ENCODE data around the gene OR51D1. TPM values are rescaled to one million over a fixed set of nuclear protein-coding genes. Genes with fewer than 3 reads are reported as not detected.

The OR51D1 gene
- total RNA-seq, 2 experiments from 2014 or later: not detected

DNA sequence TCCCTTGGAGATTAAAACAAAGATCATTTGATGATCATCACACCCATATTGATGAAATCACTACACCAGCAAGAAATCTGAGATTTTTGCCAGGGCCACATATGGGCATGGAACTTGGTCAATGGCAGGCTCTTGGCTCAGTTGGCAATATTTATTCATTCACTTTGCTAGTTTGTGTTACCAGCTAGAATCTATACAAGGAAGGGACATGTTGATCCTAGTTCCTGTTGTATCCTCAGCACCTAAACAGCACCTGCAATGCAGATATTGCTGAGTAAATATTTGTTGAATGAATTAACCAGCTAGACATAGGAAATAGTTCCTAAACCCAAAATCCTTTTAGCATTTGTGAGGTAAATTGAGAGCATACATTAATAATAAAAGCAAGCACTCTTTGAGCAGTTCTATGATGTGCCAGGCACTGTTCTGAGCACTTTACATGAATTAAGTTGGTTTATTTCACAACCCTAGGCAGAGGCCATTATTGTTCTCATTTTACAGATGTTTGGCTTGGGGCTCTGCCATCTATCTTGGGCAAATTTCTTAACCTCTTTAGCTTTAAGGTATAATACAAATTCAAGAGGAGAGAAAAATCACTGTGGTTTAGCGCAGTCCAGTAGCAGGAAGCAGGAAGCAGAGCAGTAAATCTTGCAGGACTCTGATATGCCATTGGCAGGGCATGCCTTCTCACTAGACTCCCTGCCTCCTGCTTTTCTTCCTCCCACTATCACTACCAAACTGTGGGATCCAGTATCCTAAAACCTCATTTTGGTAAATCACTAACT lies 30.9 kb upstream of the OR51D1 start:
- no peak for TF ChIP-seq CTCF (IDR thresholded peaks at IDR 0.05)
- intact Hi-C loops (cut with micrococcal nuclease): no loop called here
- H3K27ac Mint-ChIP-seq: no peak overlapping the region
- peaks cover 37% of the 10 kb centered on the region for H3K4me1 Mint-ChIP-seq (ENCODE audit: low read depth)
- no peaks in the 10 kb centered on the region for H3K36me3 Mint-ChIP-seq (ENCODE audit: low read depth)
- DNase-seq (no peak), ATAC-seq (no peak)
- ChIA-PET POLR2A (interaction anchor here (0.6 to 1.7 kb wide), 2 partner anchors 15 to 1235 kb away, joined by 3 to 4 read pairs; no protein-coding TSS in a partner anchor), CTCF (interaction anchor here (1.1 to 4.2 kb wide), 4 partner anchors 31 to 419 kb away, joined by 3 to 17 read pairs (median 4); partner anchors contain the start of genes OR51D1 and TRIM21)
- peak overlapping the region; percentile 90 for H3K4me3 Mint-ChIP-seq
- H3K9me3 Mint-ChIP-seq: peaks cover 2% of the 10 kb centered on the region
- H3K27me3 Mint-ChIP-seq: no peaks in the 10 kb centered on the region

DNA sequence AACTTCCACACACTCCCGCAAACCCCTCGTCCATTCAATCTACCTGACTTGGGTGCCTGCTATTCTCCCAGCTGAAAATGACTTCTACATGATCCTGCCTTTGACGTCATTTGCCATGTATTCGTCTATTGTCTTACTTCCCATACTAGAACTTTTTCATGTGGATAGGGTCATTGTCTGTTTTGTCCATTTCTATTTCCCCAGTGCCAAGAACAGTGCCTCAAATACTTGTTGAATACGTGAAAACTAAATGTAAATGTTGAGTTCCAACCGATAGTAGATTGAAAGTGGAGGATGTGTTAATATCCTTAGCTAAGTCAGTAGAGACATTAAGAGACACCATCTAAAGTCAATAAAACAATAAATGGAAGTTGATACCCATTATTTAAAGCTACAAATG lies 30.2 kb upstream of the OR51D1 start:
- H3K4me3 Mint-ChIP-seq: peak overlapping the region; percentile 90
- H3K36me3 Mint-ChIP-seq (ENCODE audit: low read depth): no peaks in the 10 kb centered on the region
- peaks cover 37% of the 10 kb centered on the region for H3K4me1 Mint-ChIP-seq (ENCODE audit: low read depth)
- no peak for DNase-seq
- TF ChIP-seq CTCF (IDR thresholded peaks at IDR 0.05): no peak
- CTCF ChIA-PET: interaction anchor here (1.1 to 4.2 kb wide), 5 partner anchors 30 to 421 kb away, joined by 3 to 17 read pairs (median 3); partner anchors contain the start of genes OR51D1 and TRIM21
- POLR2A ChIA-PET: interaction anchor here (0.5 to 1.7 kb wide), 2 partner anchors 15 to 1914 kb away, joined by 3 to 4 read pairs; no protein-coding TSS in a partner anchor
- peak overlapping the region; percentile 89 for H3K27ac Mint-ChIP-seq
- no peaks in the 10 kb centered on the region for H3K27me3 Mint-ChIP-seq
- intact Hi-C loops (cut with micrococcal nuclease): no loop called here
- ATAC-seq: no peak
- H3K9me3 Mint-ChIP-seq: peaks cover 2% of the 10 kb centered on the region

- Mint-ChIP-seq H3K27ac (peak within 1 kb of the TSS; percentile 90), H3K4me3 (peak within 1 kb of the TSS; percentile 90), H3K36me3 (ENCODE audit: low read depth) (no peaks in the 10 kb centered on the region), H3K9me3 (peaks cover 2% of the 10 kb centered on the region), H3K27me3 (no peaks in the 10 kb centered on the region), H3K4me1 (ENCODE audit: low read depth) (peaks cover 37% of the 10 kb centered on the region)
- TF ChIP-seq CTCF (IDR thresholded peaks at IDR 0.05): no peak
- DNase-seq: peak; percentile 95
- POLR2A ChIA-PET: interaction anchor here (0.6 to 1.7 kb wide), 3 partner anchors 8 to 1625 kb away, joined by 3 to 4 read pairs (median 4); no protein-coding TSS in a partner anchor
- CTCF ChIA-PET: interaction anchor here (1.1 to 4.2 kb wide), 4 partner anchors 29 to 422 kb away, joined by 3 to 17 read pairs (median 4); partner anchors contain the start of gene OR51D1
- peak; percentile 100 for ATAC-seq
- intact Hi-C loops (cut with micrococcal nuclease): no loop called here
Measured at GRCh38 chr11:4607781-4608666, 29.3 kb upstream of the OR51D1 start, which contains the start of gene TRIM68. TRIM68 (minus strand) TSS chr11:4608231; CDS start chr11:4605504, 2,727 bp downstream.

- H3K27ac Mint-ChIP-seq: peak overlapping the region; percentile 90
- CTCF ChIA-PET: interaction anchor here (4.2 kb wide), 1 partner anchor 27 kb away, joined by 17 read pairs; the partner anchor contains the start of gene OR51D1
Measured at GRCh38 chr11:4610258-4610935, 26.9 kb upstream of the OR51D1 start.

More at GRCh38 chr11:4610258-4610935, 26.9 kb upstream of the OR51D1 start:
- intact Hi-C loops (cut with micrococcal nuclease): no loop called here
- peaks cover 33% of the 10 kb centered on the region for H3K4me1 Mint-ChIP-seq (ENCODE audit: low read depth)
- DNase-seq (peak; percentile 57), ATAC-seq (no peak)
- H3K9me3 Mint-ChIP-seq: peaks cover 2% of the 10 kb centered on the region
- H3K27me3 Mint-ChIP-seq: no peaks in the 10 kb centered on the region
- POLR2A ChIA-PET: no interaction called here
- peak overlapping the region; percentile 62 for H3K4me3 Mint-ChIP-seq
- no peak for TF ChIP-seq CTCF (IDR thresholded peaks at IDR 0.05)
- H3K36me3 Mint-ChIP-seq (ENCODE audit: low read depth): no peaks in the 10 kb centered on the region
